Hindlimb muscle (tissue), 1 donor: ENCODE results near the gene PLAAT5. TPM values are rescaled to one million over a fixed set of nuclear protein-coding genes. Genes with fewer than 3 reads are reported as not detected.

Experiments used
- DNase-seq: peaks from one replicate; pipeline ENCODE4 v3.0.0-alpha.2; 2013
- polyA plus RNA-seq: library from polyadenylated mRNA; unstranded; fragments of 120-200 nt; gene quantifications from one replicate; pipeline ENCODE4 v1.2.1, GENCODE V29; 2013; ENCODE audit not compliant: insufficient read length

PLAAT5 gene
- polyA plus RNA-seq, 1 donor = 4.6 TPM

- no peak for DNase-seq
Observed at GRCh38 chr11:63512816-63513215, 21.8 kb upstream of the PLAAT5 start.

DNA sequence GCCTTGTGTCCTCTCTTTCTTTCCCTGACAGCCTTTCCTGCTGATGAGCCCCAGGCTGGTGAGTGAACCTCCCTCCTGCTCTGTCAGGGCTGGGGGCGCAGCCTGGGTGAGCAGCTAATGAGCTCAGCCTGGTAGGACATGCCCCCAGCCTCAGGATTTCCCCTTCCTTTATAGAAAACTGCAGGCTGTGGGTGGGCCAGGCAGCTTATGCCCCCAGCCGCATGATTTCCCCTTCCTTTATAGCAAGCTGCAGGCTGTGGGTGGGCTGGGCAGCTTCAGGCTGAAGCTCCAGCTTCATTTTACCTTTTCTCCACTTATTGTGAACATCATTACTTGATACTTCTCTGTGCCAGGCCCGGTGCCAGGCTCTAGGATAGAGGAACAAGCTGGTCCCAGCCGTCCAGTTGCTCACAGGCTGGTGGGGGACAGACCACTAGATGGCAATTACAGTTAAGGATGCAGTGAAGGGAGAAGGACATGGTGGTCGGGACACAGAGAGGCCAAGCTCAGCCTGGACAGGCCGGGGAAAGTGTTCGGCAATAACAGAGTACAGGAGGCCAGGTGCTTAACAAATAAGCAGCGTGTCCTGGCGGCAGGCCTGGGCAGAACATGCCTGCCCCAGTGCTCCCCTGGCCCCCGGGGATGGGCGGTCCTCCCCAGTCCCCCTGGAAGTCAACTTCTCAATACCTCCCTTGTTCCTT is 20.2 kb upstream of the PLAAT5 start:
- no peak for DNase-seq

DNA sequence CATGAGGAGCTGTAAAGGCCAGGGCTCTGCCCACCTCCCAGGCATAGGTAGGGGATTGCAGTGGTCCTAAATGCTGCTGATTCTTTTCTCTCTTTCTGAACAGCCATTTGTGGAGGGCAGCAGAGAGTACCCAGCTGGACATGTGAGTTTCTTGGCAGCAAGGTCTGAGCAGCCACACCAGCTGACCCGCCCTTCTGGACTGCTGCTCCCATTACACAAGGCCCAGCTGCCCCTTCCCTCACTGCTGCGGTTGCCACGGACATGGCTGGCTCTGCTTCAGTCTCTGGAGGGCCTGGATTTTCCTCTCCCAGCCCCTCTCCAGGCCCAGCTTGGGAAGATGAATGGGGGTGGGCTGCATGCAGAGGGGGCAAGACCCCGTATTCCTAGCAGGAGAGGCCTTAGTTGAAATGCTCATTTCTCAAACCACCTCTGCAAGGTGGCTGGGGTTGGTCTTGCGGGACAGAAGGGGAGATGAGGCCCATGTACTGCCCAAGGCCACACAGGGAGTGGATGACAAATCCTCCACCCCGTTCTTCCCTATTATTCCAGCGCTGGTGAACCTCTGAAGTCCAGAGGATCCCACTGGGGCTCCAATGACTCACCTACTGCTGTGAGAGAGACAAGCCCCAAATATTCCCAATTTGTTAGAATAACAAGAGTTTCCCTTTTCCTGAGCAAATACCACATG is 19.5 kb upstream of the PLAAT5 start:
- no peak for DNase-seq

DNA sequence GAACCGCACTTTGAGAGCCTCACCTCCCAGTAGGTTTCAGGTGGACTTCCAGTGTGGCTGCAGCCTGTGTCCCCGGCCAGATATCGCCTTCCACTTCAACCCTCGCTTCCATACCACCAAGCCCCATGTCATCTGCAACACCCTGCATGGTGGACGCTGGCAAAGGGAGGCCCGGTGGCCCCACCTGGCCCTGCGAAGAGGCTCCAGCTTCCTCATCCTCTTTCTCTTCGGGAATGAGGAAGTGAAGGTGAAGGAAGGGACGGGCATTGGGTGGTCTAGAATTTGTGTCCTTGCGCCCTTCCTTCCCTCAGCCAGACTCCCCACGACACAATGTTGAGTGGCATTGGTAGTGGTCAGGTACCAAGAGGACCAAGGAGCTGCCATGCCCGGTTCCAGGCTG is 17.8 kb upstream of the PLAAT5 start:
- DNase-seq = no peak

- DNase-seq = no peak
Observed at GRCh38 chr11:63508009-63508408, 17.0 kb upstream of the PLAAT5 start.

DNA sequence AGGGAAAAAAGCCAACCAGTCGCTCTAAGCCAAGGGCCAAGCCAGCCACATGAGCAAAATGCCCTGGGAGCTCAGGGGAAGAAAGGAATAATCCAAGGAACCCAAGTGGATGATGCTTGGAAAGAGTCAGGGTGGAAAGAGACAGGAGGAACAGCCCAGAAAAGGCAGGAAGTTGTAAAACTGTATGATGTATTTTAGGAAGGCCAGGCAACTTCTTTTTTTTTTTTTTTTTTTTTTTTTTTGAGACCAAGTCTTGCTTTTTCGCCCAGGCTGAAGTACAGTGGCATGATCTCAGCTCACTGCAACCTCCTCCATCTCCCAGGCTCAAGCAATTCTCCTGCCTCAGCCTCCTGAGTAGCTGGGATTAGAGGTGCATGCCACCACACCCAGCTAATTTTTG is 16.5 kb upstream of the PLAAT5 start:
- DNase-seq = no peak

- no peak for DNase-seq
Observed at GRCh38 chr11:63506876-63507275, 15.9 kb upstream of the PLAAT5 start.

- DNase-seq = no peak
Observed at GRCh38 chr11:63505857-63506528, 15.0 kb upstream of the PLAAT5 start, which contains the start of gene LGALS12. TSS of gene LGALS12 (plus strand) at chr11:63506084. CDS start at chr11:63506459, 375 bp downstream.

DNA sequence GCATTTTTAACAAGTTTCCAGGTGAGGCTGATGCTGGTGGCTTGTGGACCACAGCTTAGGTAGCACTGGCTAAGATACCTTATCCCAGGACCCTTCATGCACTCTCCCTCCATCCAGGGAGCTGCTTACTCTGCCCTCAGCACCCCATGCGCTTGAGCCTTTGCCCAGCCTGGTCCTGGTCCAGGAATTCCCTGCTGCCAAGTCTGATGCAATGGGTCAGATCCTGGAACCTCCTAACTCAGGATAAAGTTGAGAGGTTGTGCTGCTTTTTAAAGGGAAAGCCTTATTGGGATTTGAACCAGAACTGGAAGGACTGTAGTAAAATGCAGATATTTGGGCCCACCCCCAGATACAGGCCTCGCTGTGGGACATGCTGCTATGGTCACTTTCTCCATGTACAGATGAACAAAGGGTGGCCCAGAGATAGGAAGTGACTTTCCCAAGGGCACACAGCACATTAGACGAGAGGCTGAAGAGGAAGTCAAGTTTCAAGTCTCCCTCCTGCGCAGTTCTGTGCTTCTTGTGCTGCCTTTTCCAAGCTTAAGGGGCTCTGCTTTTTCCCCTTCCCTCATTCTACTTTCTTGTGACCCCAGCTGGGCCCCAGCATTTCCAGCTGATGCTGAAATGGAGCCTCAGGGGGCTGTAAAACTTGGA is 14.1 kb upstream of the PLAAT5 start:
- no peak for DNase-seq

DNA sequence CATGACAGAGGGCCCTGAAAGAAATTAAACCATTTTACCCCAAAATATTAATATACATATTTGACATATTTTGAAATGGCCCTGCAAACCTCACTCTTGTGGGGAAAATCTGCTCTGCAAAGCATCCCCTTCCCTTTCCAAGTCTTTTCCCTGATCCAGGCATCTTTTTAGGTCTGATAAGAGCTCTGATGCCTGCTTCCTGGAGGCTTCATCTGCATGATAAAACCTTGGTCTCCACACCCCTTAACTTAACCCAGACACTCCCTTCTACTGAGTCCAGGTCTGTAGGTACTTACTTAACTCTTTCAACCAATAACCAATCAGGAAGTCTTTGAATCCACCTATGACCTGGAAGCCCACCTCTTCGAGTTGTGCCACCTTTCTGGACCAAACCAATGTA is 13.1 kb upstream of the PLAAT5 start:
- DNase-seq = no peak

GRCh38 chr11:63503492-63503891 is 12.5 kb upstream of the PLAAT5 start:
- DNase-seq = no peak

DNA sequence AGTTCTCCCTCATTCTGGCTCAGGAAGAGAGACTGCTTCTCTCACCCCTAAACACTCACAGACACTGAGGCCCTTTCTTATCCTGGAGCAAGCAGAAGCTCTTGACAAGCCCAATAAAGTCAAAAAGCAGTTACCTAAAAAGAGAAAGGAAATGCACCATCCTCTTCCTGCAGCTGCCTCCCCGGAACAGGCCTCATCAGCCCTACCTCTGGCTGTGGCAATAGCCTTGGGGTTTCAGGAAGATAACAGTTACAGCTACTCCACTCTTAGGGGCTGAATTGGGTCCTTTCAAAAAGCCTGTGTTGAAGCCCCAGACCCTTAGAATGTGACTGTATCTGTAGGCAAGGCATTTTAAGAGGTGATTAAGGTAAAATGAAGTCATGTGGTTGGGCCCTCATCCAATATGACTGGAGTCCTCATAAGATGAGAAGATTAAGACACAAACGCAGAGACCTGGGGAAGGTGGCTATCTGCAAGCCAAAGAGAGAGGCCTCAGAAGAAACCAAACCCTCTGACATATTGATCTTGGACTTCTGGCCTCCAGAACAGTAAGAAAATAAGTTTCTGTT is 11.4 kb upstream of the PLAAT5 start:
- DNase-seq = no peak

DNA sequence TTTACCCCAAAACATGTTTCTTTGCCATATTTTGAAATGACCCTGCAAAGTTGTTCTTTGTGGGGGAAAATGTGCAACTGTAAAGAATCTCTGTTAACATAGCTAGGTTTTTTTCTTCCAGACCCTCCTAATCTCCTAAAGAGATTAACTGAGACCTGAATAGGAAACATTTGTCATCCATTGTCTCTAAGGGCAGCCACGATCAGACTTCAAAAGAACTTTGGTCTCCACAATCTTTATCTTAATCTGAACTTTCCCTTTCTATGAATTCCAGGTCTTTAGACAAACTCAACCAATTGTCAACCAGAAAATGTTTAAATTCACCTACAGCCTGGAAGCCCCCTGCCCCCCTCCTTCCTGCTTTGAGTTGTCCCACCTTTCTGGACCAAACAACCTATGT is 10.3 kb upstream of the PLAAT5 start:
- DNase-seq = no peak

GRCh38 chr11:63499874-63500273 is 8.9 kb upstream of the PLAAT5 start:
- DNase-seq = no peak

- no peak for DNase-seq
Observed at GRCh38 chr11:63494975-63495374, 4.0 kb upstream of the PLAAT5 start.

DNA sequence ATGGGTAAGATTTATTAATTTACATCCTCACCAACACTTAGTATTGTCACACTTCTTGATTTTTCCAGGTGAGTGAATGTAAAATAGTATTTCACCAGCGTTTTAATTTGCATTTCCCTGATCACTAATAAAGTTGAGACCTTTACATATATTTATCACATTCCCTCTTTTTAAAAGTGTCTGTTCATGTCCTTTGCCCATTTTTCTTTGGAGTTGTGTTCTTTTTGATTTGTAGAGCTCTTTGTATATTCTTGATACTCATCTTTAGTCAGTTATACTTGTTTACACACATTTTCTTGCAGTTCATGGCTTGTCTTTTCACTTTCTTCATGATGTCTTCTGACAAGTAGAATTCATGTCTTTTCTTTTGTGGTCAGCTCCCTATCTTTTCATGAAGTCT is 2.2 kb upstream of the PLAAT5 start:
- no peak for DNase-seq

GRCh38 chr11:63492441-63492840 is 1.5 kb upstream of the PLAAT5 start:
- no peak for DNase-seq

DNA sequence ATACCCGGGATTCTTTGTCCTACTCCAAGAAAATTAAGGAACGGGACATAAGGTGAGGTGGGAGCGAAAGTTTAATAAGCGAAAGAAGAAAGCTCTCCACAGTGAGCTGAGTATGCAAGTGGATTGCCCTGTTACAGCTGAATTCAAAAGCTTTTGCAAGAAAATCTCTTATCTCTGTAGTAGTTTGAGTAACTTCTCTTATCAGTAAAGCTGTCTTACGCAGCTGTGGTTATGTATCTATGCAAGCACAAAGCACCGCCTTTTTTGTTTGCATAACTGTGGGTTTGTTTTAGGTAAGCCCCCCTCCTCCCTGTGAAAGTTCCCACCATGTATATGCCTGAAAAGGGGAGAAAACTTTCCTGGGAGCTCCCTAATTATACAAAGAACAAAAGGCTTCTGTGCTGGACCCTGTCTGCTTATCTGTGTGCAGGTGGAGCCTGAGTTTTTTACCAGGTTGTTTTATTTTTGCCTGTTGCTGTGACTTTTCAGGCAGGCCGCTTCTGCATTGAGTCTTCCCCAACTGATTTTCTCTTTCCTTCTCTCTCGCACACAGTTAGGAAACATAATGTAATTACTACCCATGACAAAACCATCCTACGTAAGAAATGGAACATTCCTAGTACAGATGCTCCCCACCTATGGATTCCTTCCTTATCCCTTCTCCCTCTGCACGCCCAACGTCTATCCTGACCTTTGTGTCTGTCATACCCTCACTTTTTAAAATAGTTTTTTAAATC is 837 bp upstream of the PLAAT5 start:
- no peak for DNase-seq

GRCh38 chr11:63491240-63491587 is 247 bp upstream of the PLAAT5 start:
- no peak for DNase-seq

GRCh38 chr11:63489879-63490278 is 1.1 kb downstream of the PLAAT5 start:
- no peak for DNase-seq

DNA sequence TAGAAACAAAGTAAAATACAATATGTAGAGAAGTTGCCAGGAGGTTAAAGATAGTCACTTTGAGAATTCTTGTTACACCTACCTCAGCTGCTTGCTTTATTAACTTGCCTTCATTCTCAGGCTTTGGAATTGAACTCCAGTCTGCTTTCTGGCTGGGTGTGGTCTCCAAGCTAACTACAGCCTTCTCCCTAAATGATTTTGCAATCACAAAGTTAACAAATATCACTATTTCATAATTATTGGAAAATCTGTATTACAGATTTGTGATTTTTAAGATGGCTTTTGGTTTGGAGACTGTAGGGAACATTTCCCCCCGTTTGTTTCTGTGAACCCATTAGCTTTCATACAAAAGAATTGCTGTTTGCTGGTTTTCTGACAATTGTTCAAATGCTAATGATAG is 2.2 kb downstream of the PLAAT5 start:
- DNase-seq = no peak

- no peak for DNase-seq
Observed at GRCh38 chr11:63485777-63486176, 5.2 kb downstream of the PLAAT5 start.
